GM19397 (cell line): ENCODE measurements around the gene ARHGAP15.

Experiments
- ATAC-seq: cut with Tn5 transposase; IDR thresholded peaks from one replicate; pipeline ENCODE4 v1.9.1; 2021; ENCODE audit warnings: mild to moderate bottlenecking, moderate library complexity; ENCODE audit not compliant: unreplicated experiment

Gene ARHGAP15

DNA sequence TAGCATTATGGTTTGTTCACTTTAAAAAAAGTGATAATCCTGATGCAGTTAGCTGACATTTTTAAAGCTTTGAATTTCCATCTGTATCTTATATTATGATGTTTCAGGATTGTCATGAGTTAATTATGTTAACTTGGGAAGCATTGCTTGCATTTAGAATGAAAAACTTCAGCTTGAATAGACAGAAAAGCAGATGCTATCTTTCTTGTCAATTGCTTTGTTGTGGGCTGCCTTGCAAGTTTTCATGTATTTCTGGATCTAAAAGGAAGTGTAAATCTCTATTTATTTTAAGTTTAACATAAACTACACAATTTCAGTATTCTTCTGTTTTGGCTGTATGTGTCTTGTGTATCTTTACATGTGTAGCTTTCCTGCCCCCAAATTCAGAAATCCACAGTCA is 479.5 kb downstream of the ARHGAP15 start:
- ATAC-seq = no peak

DNA sequence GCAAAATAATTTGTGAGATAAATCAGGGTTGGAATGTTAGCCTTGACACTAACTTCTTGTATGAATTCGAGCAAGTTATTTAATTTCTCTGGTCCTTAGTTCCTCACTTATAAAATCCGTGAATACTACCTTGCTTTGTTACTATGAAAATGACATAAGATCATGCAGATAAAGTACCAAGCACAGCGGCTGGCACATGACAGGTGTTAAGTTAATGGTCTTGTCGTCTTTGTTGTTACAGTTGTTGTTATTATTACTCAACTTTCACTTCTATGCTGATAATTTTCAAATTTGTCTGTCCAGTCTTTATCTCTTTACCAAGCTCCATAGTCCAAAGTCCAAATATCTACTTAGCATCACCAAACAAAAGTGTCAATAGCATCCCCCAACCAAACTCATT is 482.1 kb downstream of the ARHGAP15 start:
- no peak for ATAC-seq

GRCh38 chr2:143615562-143615961 is 486.3 kb downstream of the ARHGAP15 start:
- no peak for ATAC-seq

DNA sequence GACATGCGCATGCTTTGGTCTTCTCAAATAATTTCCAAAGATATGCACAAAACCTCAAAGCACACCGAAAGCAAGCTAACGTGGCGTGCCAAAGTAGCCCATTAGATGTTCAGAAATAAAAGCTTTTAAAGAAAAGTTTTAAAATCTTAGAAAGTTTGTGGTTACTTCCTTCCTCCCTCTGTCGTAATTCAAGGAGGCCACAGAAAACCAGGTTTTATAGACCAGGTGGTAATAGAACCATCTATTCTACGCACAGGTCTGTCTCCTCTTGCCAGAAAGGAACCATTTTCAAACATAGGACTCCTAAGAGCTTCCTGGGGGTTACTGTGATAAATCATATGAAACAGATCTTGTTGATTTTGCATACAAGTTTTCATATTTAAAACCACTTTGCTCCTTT is 487.2 kb downstream of the ARHGAP15 start:
- no peak for ATAC-seq

DNA sequence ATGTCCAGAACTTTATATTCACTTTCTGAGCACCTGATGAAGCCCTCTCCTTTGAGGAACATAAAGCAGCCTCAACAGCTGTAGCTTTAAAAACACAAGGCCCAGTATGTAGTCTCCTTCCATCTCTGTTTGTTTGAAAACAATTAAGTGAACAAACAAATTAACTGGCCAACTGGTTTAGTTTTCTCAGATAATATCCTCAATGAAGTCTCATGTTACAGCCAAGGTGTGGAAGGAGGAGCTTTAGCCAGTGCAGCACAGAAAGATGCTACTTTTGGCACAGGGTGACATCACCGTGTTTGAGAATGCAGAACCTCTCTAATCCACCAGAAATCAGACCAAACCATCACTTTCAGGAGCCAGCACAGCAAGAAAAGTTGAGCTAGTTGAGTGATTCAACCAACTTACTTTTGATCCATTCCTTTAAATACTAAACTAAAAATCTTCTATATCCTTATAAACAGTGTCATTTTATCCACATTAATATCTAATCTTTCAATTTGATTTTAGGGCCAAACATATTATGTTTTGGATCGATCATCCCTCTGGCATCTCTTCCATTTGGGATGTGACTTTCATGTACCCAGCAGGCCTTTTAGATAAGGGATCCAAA is 488.7 kb downstream of the ARHGAP15 start:
- ATAC-seq = no peak

- ATAC-seq = no peak
These were observed 492.9 kb downstream of the ARHGAP15 start for GRCh38 chr2:143622106-143622505.

DNA sequence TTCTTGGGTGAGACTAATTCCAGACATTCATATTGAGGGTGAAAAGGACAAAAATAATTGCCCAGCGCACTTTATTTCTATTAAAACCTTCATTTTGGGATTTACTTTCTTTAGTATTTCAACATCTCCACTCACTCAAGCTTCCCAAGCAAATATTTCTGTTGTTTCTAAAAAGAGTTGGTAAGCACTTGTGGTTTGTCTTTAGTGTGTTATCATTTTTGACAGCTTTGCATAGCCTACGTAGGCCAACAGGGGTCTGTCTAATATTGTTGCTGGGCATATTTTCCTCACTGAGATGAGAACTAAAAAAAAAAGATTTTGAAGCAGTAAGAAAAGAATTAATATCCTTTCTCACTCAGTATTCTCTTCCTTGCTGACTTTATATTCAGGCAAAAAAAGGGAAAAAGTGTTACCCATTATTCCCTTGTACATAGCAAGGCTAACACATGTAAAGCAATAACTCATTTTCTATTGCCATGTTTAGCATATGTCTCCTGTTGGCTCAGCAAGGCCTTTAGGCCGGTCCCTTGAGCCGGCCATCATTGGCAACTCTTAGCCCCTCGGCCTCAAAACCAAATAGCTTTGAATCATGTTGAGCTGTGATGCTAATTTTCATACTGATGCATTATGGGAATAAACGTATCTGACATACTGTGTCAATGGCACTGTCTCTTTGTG is 494.2 kb downstream of the ARHGAP15 start:
- no peak for ATAC-seq

DNA sequence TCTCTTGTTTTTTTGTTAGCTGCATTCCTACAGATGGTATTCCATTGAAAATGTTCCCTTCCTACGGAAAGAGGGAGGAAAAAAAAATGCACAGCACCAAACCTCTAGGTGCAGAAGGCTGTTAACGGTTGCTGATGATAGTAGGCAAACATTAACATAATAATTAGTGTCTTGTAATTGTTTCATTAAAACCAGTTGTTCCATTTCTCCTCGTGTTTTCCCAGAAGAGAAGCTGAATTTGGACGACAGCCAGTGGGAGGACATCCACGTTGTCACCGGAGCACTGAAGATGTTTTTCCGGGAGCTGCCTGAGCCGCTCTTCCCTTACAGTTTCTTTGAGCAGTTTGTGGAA is 494.7 kb downstream of the ARHGAP15 start:
- no peak for ATAC-seq

- no peak for ATAC-seq
These were observed 500.1 kb downstream of the ARHGAP15 start for GRCh38 chr2:143629340-143629739.

- ATAC-seq = no peak
These were observed 503.6 kb downstream of the ARHGAP15 start for GRCh38 chr2:143632751-143633374.

DNA sequence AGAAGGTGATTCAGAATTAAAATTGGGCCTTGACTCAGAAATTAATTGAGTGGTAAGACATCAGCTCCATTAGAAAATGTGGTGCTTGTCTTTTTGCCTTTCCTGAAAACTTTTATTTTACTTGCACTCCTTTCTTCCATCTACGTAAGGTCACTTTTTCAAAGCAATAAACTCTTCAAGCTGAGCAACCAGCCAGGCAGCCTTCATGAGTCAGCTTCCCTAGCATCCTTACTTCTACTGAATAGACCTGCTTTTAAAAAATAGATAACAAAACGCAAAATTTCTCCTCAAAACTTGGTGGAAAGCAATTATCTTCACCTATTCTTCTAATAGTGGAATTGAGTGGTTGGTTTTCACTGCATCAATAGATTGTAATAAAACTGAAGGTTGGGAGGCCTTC is 504.2 kb downstream of the ARHGAP15 start:
- no peak for ATAC-seq

- no peak for ATAC-seq
These were observed 506.1 kb downstream of the ARHGAP15 start for GRCh38 chr2:143635302-143635701.

DNA sequence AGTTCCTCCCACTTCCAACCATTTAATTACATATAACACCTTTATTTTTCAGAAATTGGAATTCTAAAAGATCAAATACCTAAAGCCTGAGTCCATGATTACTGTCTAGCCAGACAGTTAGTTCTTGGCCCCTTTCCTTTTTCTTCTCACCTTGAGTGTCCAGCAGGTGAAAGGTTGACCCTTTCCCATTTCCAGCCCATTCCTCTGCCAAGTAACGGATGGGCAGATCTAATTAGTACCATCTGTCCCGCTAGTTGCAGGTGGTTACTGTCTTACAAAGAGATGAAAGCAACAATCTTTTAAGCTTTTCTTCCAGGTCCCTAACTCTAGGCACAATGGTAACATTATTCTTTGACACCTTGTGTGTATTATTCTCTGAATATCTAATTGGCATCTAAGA is 506.7 kb downstream of the ARHGAP15 start:
- no peak for ATAC-seq

DNA sequence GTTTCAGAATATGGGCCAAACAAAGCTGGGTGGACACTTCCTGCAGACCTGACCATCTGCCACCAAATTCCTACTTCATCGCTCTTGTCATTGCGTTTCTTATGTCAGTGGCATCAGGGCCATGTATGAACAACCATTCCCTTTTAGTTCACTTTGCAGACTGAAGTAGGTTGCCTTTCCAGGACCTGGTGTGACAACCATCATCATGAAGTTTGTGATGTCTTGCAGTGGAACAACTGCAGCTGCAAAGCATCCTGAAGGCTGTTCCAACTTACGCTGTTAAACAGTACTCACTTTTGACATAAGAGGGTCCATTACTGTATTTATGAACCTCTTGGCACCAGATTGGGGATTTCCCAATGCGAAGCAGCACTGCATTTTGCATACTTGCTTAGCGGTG is 511.6 kb downstream of the ARHGAP15 start:
- no peak for ATAC-seq

DNA sequence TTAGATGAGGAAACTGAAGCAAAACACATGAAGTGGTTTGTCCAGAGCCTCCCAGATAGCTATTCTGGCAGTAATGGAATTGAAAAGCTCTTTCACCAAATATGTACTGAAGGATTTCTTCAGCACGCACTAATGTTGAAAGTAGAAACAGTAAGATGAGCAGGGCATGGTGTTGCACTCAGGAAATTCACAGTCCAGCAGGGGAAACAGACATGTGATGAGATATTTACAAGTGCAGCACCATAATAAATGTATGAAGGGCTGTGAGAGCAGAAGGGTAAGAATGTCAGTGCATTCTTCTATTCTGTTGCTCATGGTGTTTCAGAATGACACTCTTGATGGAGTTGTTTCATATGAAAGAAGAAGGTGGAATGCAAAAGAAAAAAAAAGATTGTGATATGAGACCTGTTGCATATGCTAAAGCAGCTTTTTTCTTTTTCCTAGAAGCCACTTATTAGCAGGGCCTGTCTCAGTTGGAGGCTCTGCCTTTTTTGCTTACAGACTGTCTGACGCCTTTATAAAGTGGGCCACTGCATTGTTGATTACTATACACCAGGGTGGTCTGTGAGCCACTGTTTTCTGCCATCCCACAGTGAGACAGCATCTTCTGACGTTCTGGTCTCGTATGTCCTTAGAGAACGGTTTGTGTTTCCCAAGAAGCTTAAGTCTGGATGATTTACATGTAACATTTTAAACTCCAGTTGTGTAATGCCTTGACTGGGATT is 516.9 kb downstream of the ARHGAP15 start:
- ATAC-seq = no peak

- ATAC-seq = no peak
These were observed 520.1 kb downstream of the ARHGAP15 start for GRCh38 chr2:143649226-143649740.

- no peak for ATAC-seq
These were observed 523.5 kb downstream of the ARHGAP15 start for GRCh38 chr2:143652692-143653091.

DNA sequence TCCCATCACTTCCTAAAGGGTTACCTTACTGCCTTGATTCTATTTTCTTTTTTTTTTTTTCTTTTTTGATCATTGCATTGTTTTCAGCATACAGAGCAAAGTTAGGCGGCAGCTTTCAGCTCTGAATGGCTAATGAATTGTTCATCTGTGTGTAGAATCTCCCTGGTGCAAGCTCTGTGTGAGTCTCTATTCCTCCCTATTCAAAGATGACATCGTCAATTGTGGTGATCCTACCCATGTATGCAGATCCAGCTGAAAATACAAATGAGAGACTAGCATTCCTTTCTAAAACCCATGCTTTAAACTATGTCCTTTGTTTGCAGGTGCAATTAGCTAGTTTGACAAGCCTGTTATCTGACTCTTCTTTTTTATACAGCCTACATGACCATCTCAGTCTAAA is 539.0 kb downstream of the ARHGAP15 start:
- no peak for ATAC-seq

- ATAC-seq = no peak
These were observed 544.8 kb downstream of the ARHGAP15 start for GRCh38 chr2:143674051-143674450.

DNA sequence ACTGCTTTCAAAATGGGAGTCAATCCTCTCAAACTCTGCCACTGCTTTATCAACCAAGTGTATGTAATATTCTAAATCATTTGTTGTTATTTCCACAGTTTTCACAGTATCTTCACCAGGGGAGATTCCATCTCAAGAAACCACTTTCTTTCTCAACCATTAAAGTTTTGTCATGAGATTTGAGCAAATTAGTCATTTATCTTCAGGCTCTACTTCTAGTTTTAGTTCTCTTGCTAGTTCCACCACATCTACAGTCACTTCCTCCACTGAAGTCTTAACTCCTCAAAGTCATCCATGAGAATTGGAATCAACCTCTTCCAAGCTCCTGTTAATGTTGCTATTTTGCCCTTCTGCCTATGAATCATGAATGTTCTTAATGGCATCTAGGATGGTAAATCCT is 545.8 kb downstream of the ARHGAP15 start:
- no peak for ATAC-seq

DNA sequence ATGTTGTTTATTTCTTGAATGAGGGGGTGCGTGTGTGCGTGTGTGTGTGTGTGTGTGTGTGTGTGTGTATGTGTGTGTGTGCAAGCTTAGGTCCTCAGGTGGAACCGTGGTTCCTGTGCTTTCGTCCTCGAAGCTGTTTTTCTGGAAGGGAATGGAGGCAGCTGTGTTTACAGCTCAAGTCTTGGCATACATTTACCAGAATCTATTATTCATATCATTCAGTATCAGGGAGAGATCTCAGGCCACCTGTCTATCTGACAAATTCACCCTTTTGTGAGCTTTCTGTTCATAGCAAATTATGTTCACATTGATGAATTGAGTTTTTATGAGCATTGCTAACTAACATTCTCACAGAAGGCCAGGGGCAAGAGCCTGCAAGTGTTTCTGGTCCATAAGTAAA is 550.4 kb downstream of the ARHGAP15 start:
- ATAC-seq = no peak
